Stimulated activated CD8-positive, alpha-beta memory T cell treated with anti-CD3 and anti-CD28 coated beads, Interleukin-15, amount 100 ng/mL, for 24 hours (primary cell): ENCODE data around the gene ZNF48.
A peak's percentile ranks its signal among the peaks of the same experiment; 100 is the strongest.

ENCODE experiments used
- DNase-seq: peaks from one replicate; pipeline ENCODE4 v3.0.0-alpha.2; 2020; ENCODE audit warnings: low read depth

Gene ZNF48

GRCh38 chr16:30358990-30359870 is 36.0 kb upstream of the ZNF48 start:
- DNase-seq, result no peak

DNA sequence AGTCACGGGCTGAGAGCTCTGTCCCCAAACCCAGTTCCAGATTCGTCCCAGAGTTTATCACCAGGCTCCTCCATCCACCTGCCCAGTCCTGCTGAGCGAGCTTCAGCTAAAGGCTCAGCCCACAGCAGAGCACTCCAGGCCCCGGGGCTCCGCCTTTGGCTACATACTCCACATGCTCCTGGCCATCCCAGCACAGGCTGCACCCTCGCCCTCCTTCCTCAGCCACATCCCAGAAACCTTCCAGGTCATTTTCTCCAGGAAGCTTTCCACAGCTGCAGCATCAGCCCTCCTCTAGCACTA is 35.4 kb upstream of the ZNF48 start:
- DNase-seq, result no peak

- no peak for DNase-seq
These were observed 34.0 kb upstream of the ZNF48 start for GRCh38 chr16:30361180-30361579.

DNA sequence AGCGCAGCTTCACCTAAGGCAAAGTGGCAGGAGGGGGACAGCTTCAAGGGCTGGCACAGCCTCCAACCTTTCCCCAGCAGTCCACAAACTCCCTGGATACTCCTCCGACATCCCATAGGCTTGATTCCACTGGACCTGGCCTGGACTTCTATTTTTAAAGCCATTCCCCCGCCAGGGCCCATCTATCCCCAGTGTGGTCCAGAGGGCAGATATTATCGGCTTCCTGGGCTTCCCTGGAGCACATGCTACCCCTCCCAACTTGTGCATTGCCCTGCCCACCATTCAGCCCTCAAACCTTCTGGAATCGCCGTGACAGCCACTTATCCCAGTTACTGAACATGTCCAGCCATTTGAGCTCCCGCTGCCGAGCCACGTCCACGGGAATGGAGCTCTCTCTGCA is 30.0 kb upstream of the ZNF48 start:
- DNase-seq, result no peak

GRCh38 chr16:30366511-30366910 is 28.7 kb upstream of the ZNF48 start:
- DNase-seq, result no peak

DNA sequence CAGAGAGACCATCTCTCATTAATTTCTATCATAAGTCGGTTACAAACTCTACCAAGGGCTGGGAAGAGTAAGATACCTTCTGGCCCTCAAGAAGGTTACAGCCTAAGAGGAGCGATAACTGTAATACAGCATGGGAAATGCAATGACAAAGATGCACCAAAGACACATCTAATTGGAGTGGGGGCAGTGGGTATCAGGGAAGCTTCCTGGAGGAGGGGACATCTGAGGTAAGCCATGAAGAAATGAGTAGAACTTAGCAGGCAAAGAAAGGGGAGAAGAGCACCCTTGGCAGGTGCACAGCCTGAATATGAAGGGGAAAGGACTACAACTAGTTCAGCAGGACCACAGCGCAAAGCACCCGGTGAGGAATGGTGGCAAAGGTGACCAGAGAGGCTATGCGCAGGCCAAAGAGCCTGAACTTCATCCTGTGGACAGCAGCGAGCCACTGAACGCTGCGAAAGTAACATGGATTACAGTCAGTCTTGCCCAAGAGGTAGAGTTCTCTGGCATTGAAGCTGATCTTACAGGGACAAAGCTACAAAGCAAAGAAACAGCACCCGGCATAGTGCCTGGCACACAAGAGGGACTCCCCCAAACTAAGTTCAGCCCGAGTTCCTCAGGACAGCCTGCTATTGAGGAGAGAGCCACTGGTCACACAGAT is 27.7 kb upstream of the ZNF48 start:
- no peak for DNase-seq

GRCh38 chr16:30368122-30368791 is 27.0 kb upstream of the ZNF48 start:
- no peak for DNase-seq

- DNase-seq, result no peak
These were observed 26.5 kb upstream of the ZNF48 start for GRCh38 chr16:30368792-30369090.

GRCh38 chr16:30369091-30369937 is 25.9 kb upstream of the ZNF48 start:
- DNase-seq, result no peak

- no peak for DNase-seq
These were observed 25.2 kb upstream of the ZNF48 start for GRCh38 chr16:30369938-30370455.

GRCh38 chr16:30370456-30371247 is 24.6 kb upstream of the ZNF48 start, which contains the start of gene TBC1D10B:
Gene TBC1D10B, minus strand, starts transcription at chr16:30370494. Its CDS starts 311 bp downstream, at chr16:30370183.
- peak; percentile 88 for DNase-seq

GRCh38 chr16:30371248-30371816 is 23.9 kb upstream of the ZNF48 start:
- no peak for DNase-seq

GRCh38 chr16:30372038-30372712 is 23.0 kb upstream of the ZNF48 start:
- no peak for DNase-seq

- no peak for DNase-seq
These were observed 22.5 kb upstream of the ZNF48 start for GRCh38 chr16:30372725-30373124.

GRCh38 chr16:30374538-30374937 is 20.7 kb upstream of the ZNF48 start, which contains the start of gene MYL11:
Gene MYL11, plus strand, starts transcription at chr16:30374802. Its CDS starts 56 bp downstream, at chr16:30374858.
- no peak for DNase-seq

GRCh38 chr16:30375864-30376263 is 19.4 kb upstream of the ZNF48 start:
- DNase-seq, result no peak

GRCh38 chr16:30376461-30376902 is 18.7 kb upstream of the ZNF48 start:
- DNase-seq, result no peak

- no peak for DNase-seq
These were observed 18.0 kb upstream of the ZNF48 start for GRCh38 chr16:30377050-30377811.

GRCh38 chr16:30377812-30378235 is 17.4 kb upstream of the ZNF48 start:
- DNase-seq, result peak; percentile 62
